ENCODE data around the gene FRK. TPM values are rescaled to one million over a fixed set of nuclear protein-coding genes. Genes with fewer than 3 reads are reported as not detected.

FRK gene
- total RNA-seq, 5 donors from 2014 or later (not counting 1 experiment from before 2014, with no cell fraction given) = 0.02 to 0.07 (median 0.06) TPM

DNA sequence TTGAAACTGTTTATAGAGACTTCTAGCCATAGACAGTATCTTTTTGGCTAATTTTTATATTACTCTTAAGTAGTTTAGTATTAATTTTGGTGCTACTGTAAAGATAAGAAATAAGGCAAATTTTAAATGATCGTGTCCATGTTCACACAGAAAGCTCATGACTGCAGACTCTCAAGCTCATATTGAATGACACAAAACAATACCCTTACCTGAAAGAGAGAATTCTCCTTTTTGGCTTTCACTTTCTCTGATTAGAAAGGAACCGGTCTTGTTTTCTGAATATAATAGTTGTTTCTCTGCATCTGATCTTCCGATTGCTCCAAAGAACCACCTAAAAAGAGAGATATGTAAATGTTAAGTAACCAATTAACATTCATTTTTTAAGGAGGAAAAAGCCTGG is 57.0 kb downstream of the FRK start:
- ChIA-PET CTCF (interaction anchor here in 1 of 2 donors (1.2 kb wide), 1 partner anchor 15 kb away, joined by 3 read pairs; no protein-coding TSS in a partner anchor), POLR2A (no interaction called here)
- Histone ChIP-seq H3K27me3 (replicated peaks in 1 of 2; ENCODE audit: control insufficient read depth in 2 of 2, extremely low read depth in 1 of 2, insufficient read depth in 2 of 2, low read length in 1 of 2) (peaks cover 0 to 8% of the 10 kb centered on the region in 2 experiments), H3K9me3 (no peaks in the 10 kb centered on the region), H3K4me1 (ENCODE audit: control insufficient read depth in 1 of 2, extremely low read depth in 1 of 2, insufficient read depth in 2 of 2, low read length in 2 of 2) (no peaks in the 10 kb centered on the region), H3K36me3 (ENCODE audit: control insufficient read depth in 2 of 2, extremely low read depth in 1 of 2, insufficient read depth in 1 of 2, low read length in 1 of 2) (no peaks in the 10 kb centered on the region), H3K27ac (ENCODE audit: low read length) (no peak overlapping the region), H3K4me3 (ENCODE audit: control insufficient read depth in 1 of 2, extremely low read depth in 1 of 2, low read length in 1 of 2) (no peak overlapping the region)
- ATAC-seq (replicated peaks in 1 of 4) (no peak), DNase-seq (no peak)
- H3K4me1 Mint-ChIP-seq = no peaks in the 10 kb centered on the region
- no CpG with 5 or more reads among the region's 3 CpGs for WGBS (ENCODE audit: insufficient coverage)
- H3K36me3 Mint-ChIP-seq = no peaks in the 10 kb centered on the region
- H3K27me3 Mint-ChIP-seq = peaks cover 0 to 10% of the 10 kb centered on the region in 2 donors
- no peaks in the 10 kb centered on the region for H3K9me3 Mint-ChIP-seq
- no peak overlapping the region for H3K4me3 Mint-ChIP-seq
- H3K27ac Mint-ChIP-seq = no peak overlapping the region

- H3K4me1 Mint-ChIP-seq = no peaks in the 10 kb centered on the region
- no peaks in the 10 kb centered on the region for H3K9me3 ChIP-seq
- peaks cover 5 to 17% of the 10 kb centered on the region in 2 donors for H3K27me3 Mint-ChIP-seq
- no peaks in the 10 kb centered on the region for H3K36me3 Mint-ChIP-seq
- H3K27ac ChIP-seq (ENCODE audit: low read length) = no peak overlapping the region
- H3K4me1 ChIP-seq (ENCODE audit: control insufficient read depth in 1 of 2, extremely low read depth in 1 of 2, insufficient read depth in 2 of 2, low read length in 2 of 2) = no peaks in the 10 kb centered on the region
- H3K36me3 ChIP-seq (ENCODE audit: control insufficient read depth in 2 of 2, extremely low read depth in 1 of 2, insufficient read depth in 1 of 2, low read length in 1 of 2) = no peaks in the 10 kb centered on the region
- CTCF ChIA-PET = no interaction called here
- POLR2A ChIA-PET = no interaction called here
- 100% methylated on average over 2 of the region's 5 CpGs for WGBS (ENCODE audit: insufficient coverage)
- no peak overlapping the region for H3K27ac Mint-ChIP-seq
- no peaks in the 10 kb centered on the region for H3K9me3 Mint-ChIP-seq
- no peak overlapping the region for H3K4me3 ChIP-seq (ENCODE audit: control insufficient read depth in 1 of 2, extremely low read depth in 1 of 2, low read length in 1 of 2)
- H3K27me3 ChIP-seq (replicated peaks in 1 of 2; ENCODE audit: control insufficient read depth in 2 of 2, extremely low read depth in 1 of 2, insufficient read depth in 2 of 2, low read length in 1 of 2) = peaks cover 0 to 8% of the 10 kb centered on the region in 2 experiments
- ATAC-seq (replicated peaks in 1 of 4) (no peak), DNase-seq (no peak)
- H3K4me3 Mint-ChIP-seq = no peak overlapping the region
Measured at GRCh38 chr6:116002756-116003155, 57.9 kb downstream of the FRK start.

- peaks cover 0 to 8% of the 10 kb centered on the region in 2 experiments for H3K27me3 ChIP-seq (replicated peaks in 1 of 2; ENCODE audit: control insufficient read depth in 2 of 2, extremely low read depth in 1 of 2, insufficient read depth in 2 of 2, low read length in 1 of 2)
- H3K36me3 ChIP-seq (ENCODE audit: control insufficient read depth in 2 of 2, extremely low read depth in 1 of 2, insufficient read depth in 1 of 2, low read length in 1 of 2) = no peaks in the 10 kb centered on the region
- Mint-ChIP-seq H3K9me3 (no peaks in the 10 kb centered on the region), H3K4me1 (no peaks in the 10 kb centered on the region), H3K27ac (no peak overlapping the region), H3K36me3 (no peaks in the 10 kb centered on the region), H3K27me3 (peaks cover 6 to 25% of the 10 kb centered on the region in 2 donors), H3K4me3 (no peak overlapping the region)
- ATAC-seq (replicated peaks in 1 of 4) (no peak), DNase-seq (no peak)
- H3K4me3 ChIP-seq (ENCODE audit: control insufficient read depth in 1 of 2, extremely low read depth in 1 of 2, low read length in 1 of 2) = no peak overlapping the region
- H3K9me3 ChIP-seq = no peaks in the 10 kb centered on the region
- POLR2A ChIA-PET = no interaction called here
- CTCF ChIA-PET = no interaction called here
- no peaks in the 10 kb centered on the region for H3K4me1 ChIP-seq (ENCODE audit: control insufficient read depth in 1 of 2, extremely low read depth in 1 of 2, insufficient read depth in 2 of 2, low read length in 2 of 2)
- WGBS (ENCODE audit: insufficient coverage) = 20% methylated on average over 1 of the region's 3 CpGs
- no peak overlapping the region for H3K27ac ChIP-seq (ENCODE audit: low read length)
Measured at GRCh38 chr6:115999235-115999634, 61.5 kb downstream of the FRK start.

DNA sequence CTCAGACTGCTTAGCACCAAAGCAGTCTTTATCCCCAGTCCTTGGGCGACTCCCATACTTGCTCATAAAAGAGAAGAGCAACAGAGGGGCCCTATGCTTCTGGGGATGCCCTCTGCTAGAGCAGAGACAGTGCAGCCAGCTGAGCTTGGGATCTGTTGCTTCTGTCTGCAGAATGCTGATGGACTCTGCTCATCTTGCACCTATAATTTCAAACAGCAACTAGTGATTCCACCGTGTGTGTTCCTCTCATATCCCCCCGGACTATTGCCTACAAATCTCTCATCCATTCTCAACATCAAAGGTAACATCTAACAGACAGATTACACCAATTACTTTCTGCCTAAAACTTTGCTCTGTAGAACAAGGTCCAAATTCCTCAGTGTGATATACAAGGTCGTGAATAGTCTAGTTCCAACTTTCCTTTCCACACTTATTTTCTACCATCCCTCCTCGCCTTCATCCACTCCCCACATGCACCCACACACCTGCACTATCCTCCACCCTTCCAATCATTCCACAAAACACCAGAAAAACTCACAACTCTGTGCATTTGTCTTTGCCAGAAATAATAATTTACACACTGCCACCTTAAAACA is 62.6 kb downstream of the FRK start:
- 73% methylated on average over 4 of the region's 5 CpGs for WGBS (ENCODE audit: insufficient coverage)
- ChIA-PET POLR2A (no interaction called here), CTCF (no interaction called here)
- H3K27ac Mint-ChIP-seq = no peak overlapping the region
- H3K4me3 Mint-ChIP-seq = no peak overlapping the region
- peaks cover 6 to 28% of the 10 kb centered on the region in 2 donors for H3K27me3 Mint-ChIP-seq
- no peaks in the 10 kb centered on the region for H3K9me3 Mint-ChIP-seq
- no peaks in the 10 kb centered on the region for H3K4me1 ChIP-seq (ENCODE audit: control insufficient read depth in 1 of 2, extremely low read depth in 1 of 2, insufficient read depth in 2 of 2, low read length in 2 of 2)
- H3K36me3 Mint-ChIP-seq = no peaks in the 10 kb centered on the region
- H3K4me3 ChIP-seq (ENCODE audit: control insufficient read depth in 1 of 2, extremely low read depth in 1 of 2, low read length in 1 of 2) = no peak overlapping the region
- DNase-seq (no peak), ATAC-seq (replicated peaks in 1 of 4) (no peak)
- no peaks in the 10 kb centered on the region for H3K9me3 ChIP-seq
- no peaks in the 10 kb centered on the region for H3K36me3 ChIP-seq (ENCODE audit: control insufficient read depth in 2 of 2, extremely low read depth in 1 of 2, insufficient read depth in 1 of 2, low read length in 1 of 2)
- no peaks in the 10 kb centered on the region for H3K4me1 Mint-ChIP-seq
- H3K27me3 ChIP-seq (replicated peaks in 1 of 2; ENCODE audit: control insufficient read depth in 2 of 2, extremely low read depth in 1 of 2, insufficient read depth in 2 of 2, low read length in 1 of 2) = peaks cover 0 to 8% of the 10 kb centered on the region in 2 experiments
- no peak overlapping the region for H3K27ac ChIP-seq (ENCODE audit: low read length)

- H3K4me3 ChIP-seq (ENCODE audit: control insufficient read depth in 1 of 2, extremely low read depth in 1 of 2, low read length in 1 of 2) = no peak overlapping the region
- Mint-ChIP-seq H3K9me3 (peaks cover 0 to 5% (median 4%) of the 10 kb centered on the region in 3 donors), H3K27ac (no peak overlapping the region), H3K4me1 (no peaks in the 10 kb centered on the region), H3K4me3 (no peak overlapping the region), H3K36me3 (no peaks in the 10 kb centered on the region), H3K27me3 (peaks cover 0 to 8% of the 10 kb centered on the region in 2 donors)
- no peaks in the 10 kb centered on the region for H3K27me3 ChIP-seq (replicated peaks in 1 of 2; ENCODE audit: control insufficient read depth in 2 of 2, extremely low read depth in 1 of 2, insufficient read depth in 2 of 2, low read length in 1 of 2)
- CTCF ChIA-PET = no interaction called here
- H3K36me3 ChIP-seq (ENCODE audit: control insufficient read depth in 2 of 2, extremely low read depth in 1 of 2, insufficient read depth in 1 of 2, low read length in 1 of 2) = no peaks in the 10 kb centered on the region
- no peaks in the 10 kb centered on the region for H3K9me3 ChIP-seq
- no peak for DNase-seq
- WGBS (ENCODE audit: insufficient coverage) = no CpG with 5 or more reads among the region's 2 CpGs
- no peak for ATAC-seq (replicated peaks in 1 of 4)
- no peaks in the 10 kb centered on the region for H3K4me1 ChIP-seq (ENCODE audit: control insufficient read depth in 1 of 2, extremely low read depth in 1 of 2, insufficient read depth in 2 of 2, low read length in 2 of 2)
- POLR2A ChIA-PET = no interaction called here
- no peak overlapping the region for H3K27ac ChIP-seq (ENCODE audit: low read length)
Measured at GRCh38 chr6:115986026-115986425, 74.7 kb downstream of the FRK start.

DNA sequence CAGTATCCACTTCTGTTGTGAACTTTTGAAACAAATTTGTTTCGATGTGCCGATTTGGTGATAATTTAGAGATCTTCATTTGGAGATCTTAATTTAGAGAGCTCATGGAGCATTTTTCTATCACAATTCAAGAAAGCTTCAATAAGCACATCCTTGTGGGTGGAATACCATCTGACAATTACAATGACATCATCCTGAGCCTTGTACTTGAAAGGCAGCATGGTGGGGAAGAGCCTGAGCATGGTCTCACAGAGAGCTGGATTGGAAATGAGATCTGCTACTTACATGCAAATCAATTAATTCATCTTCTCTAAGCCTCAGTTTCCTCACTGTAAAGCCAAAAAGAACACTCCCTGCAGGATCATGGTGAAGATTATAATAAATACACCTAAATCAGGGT is 75.9 kb downstream of the FRK start:
- DNase-seq (no peak), ATAC-seq (replicated peaks in 1 of 4) (no peak)
- no CpG with 5 or more reads among the region's 2 CpGs for WGBS (ENCODE audit: insufficient coverage)
- no peak overlapping the region for H3K4me3 Mint-ChIP-seq
- Histone ChIP-seq H3K27me3 (replicated peaks in 1 of 2; ENCODE audit: control insufficient read depth in 2 of 2, extremely low read depth in 1 of 2, insufficient read depth in 2 of 2, low read length in 1 of 2) (no peaks in the 10 kb centered on the region), H3K9me3 (no peaks in the 10 kb centered on the region), H3K4me3 (ENCODE audit: control insufficient read depth in 1 of 2, extremely low read depth in 1 of 2, low read length in 1 of 2) (no peak overlapping the region), H3K27ac (ENCODE audit: low read length) (no peak overlapping the region), H3K4me1 (ENCODE audit: control insufficient read depth in 1 of 2, extremely low read depth in 1 of 2, insufficient read depth in 2 of 2, low read length in 2 of 2) (no peaks in the 10 kb centered on the region), H3K36me3 (ENCODE audit: control insufficient read depth in 2 of 2, extremely low read depth in 1 of 2, insufficient read depth in 1 of 2, low read length in 1 of 2) (no peaks in the 10 kb centered on the region)
- no peaks in the 10 kb centered on the region for H3K4me1 Mint-ChIP-seq
- H3K36me3 Mint-ChIP-seq = no peaks in the 10 kb centered on the region
- ChIA-PET POLR2A (interaction anchor here in 1 of 2 donors (0.6 kb wide), 1 partner anchor 1211 kb away, joined by 3 read pairs; no protein-coding TSS in a partner anchor), CTCF (no interaction called here)
- H3K27ac Mint-ChIP-seq = no peak overlapping the region
- H3K9me3 Mint-ChIP-seq = no peaks in the 10 kb centered on the region
- H3K27me3 Mint-ChIP-seq = peaks cover 0 to 4% of the 10 kb centered on the region in 2 donors
